ENCODE measurements around the gene PAK3. TPM values are rescaled to one million over a fixed set of nuclear protein-coding genes. Genes with fewer than 3 reads are reported as not detected.

PAK3 gene
- total and polyA plus RNA-seq, 2 of the 8 experiments (the other 6 are each of a cell fraction or from before 2014, with no cell fraction given): 0.80 to 7.2 TPM

DNA sequence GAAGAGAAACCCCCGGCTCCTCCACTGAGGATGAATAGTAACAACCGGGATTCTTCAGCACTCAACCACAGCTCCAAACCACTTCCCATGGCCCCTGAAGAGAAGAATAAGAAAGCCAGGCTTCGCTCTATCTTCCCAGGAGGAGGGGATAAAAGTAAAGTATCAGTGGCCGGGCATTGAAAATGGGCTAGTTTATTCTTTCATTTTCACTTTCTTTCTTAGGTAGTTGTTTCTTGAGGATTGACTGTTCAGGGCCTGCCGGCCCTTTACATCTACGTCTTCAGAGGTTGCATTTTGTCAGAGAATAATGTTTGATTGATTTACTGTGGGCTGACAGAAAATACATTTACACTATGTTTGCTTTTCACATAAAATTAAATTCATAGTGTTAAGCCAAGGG is 27.1 kb downstream of the PAK3 start:
- Histone ChIP-seq H3K4me2 (ENCODE audit: insufficient read depth in 1 of 2, low read depth in 2 of 2, low read length in 2 of 2) (no peak overlapping the region), H4K20me1 (replicated peaks in 1 of 2; ENCODE audit: control insufficient read depth in 1 of 2, insufficient read depth in 2 of 2, low read length in 2 of 2) (no peaks in the 10 kb centered on the region), H3K18ac (ENCODE audit: extremely low read depth, low read length) (no peak overlapping the region; the same call in 1 of the 2 replicates), H3K4ac (replicated peaks; ENCODE audit: insufficient read length, low read depth, low read length) (no peak overlapping the region), H2AK5ac (ENCODE audit: low read depth, low read length) (no peak overlapping the region), H2BK12ac (ENCODE audit: low read depth, low read length) (no peak overlapping the region), H3K56ac (replicated peaks; ENCODE audit: insufficient read length, low read depth, low read length) (no peak overlapping the region), H3K4me1 (replicated peaks in 1 of 4; ENCODE audit: control insufficient read depth in 3 of 4, insufficient read depth in 4 of 4, low read length in 3 of 4) (no peaks in the 10 kb centered on the region), H3K27me3 (replicated peaks in 1 of 4; ENCODE audit: control insufficient read depth in 3 of 4, extremely low read depth in 1 of 4, insufficient read depth in 3 of 4, low read length in 3 of 4) (no peaks in the 10 kb centered on the region), H3K36me3 (ENCODE audit: control insufficient read depth in 2 of 4, insufficient read depth in 4 of 4, low read length in 3 of 4) (peaks cover 0 to 25% (median 1%) of the 10 kb centered on the region in 4 experiments; a peak in 3 of 8 replicates), H3K23me2 (ENCODE audit: low read depth, low read length) (no peaks in the 10 kb centered on the region), H2BK20ac (ENCODE audit: low read length) (no peak overlapping the region), H3K9ac (replicated peaks in 1 of 4; ENCODE audit: extremely low read depth in 1 of 4, low read depth in 3 of 4, low read length in 3 of 4) (no peak overlapping the region), H4K91ac (replicated peaks; ENCODE audit: insufficient read length, low read length) (no peak overlapping the region), H2BK15ac (ENCODE audit: low read length) (no peak overlapping the region), H3K27ac (ENCODE audit: low read depth, low read length) (no peak overlapping the region), H3K4me3 (ENCODE audit: extremely low read depth in 1 of 4, insufficient read depth in 2 of 4, low read depth in 3 of 4, low read length in 4 of 4) (no peak overlapping the region), H3K79me2 (ENCODE audit: control insufficient read depth in 1 of 2, insufficient read depth in 2 of 2, low read length in 2 of 2) (no peaks in the 10 kb centered on the region), H4K5ac (ENCODE audit: insufficient read length, low read depth, low read length) (no peak overlapping the region), H2BK120ac (replicated peaks; ENCODE audit: low read depth, low read length) (no peak overlapping the region), H3K23ac (ENCODE audit: insufficient read length) (no peak overlapping the region), H2BK5ac (ENCODE audit: low read depth, low read length) (no peak overlapping the region), H2AFZ (ENCODE audit: low read length) (no peak overlapping the region), H3K79me1 (ENCODE audit: low read depth, low read length) (no peaks in the 10 kb centered on the region), H3K9me3 (ENCODE audit: insufficient read depth in 2 of 2, low read depth in 1 of 2, low read length in 1 of 2) (no peaks in the 10 kb centered on the region), H4K8ac (ENCODE audit: extremely low read depth, insufficient read depth, low read length) (no peak overlapping the region), H3K14ac (ENCODE audit: insufficient read length) (no peak overlapping the region)
- ChIA-PET POLR2A (ENCODE audit: partially characterized antibody) (no interaction called here), CTCF (ENCODE audit: partially characterized antibody) (no interaction called here)
- DNase-seq (ENCODE audit: low read depth in 1 of 2, low spot score in 2 of 2) (no peak), FAIRE-seq (no peak)
- TF ChIP-seq, protein P1, sequence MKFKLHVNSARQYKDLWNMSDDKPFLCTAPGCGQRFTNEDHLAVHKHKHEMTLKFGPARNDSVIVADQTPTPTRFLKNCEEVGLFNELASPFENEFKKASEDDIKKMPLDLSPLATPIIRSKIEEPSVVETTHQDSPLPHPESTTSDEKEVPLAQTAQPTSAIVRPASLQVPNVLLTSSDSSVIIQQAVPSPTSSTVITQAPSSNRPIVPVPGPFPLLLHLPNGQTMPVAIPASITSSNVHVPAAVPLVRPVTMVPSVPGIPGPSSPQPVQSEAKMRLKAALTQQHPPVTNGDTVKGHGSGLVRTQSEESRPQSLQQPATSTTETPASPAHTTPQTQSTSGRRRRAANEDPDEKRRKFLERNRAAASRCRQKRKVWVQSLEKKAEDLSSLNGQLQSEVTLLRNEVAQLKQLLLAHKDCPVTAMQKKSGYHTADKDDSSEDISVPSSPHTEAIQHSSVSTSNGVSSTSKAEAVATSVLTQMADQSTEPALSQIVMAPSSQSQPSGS (IDR thresholded peaks at IDR 0.05; ENCODE audit: low read length): no peak
- TF ChIP-seq BRCA1 (IDR thresholded peaks at IDR 0.05; ENCODE audit: low read depth, low read length) (no peak), BACH1 (IDR thresholded peaks at IDR 0.05; ENCODE audit: low read length) (no peak), SIRT6 (IDR thresholded peaks at IDR 0.05; ENCODE audit: low read length) (no peak), SRF (IDR thresholded peaks at IDR 0.05; ENCODE audit: low read depth, low read length) (no peak), HDAC6 (IDR thresholded peaks at IDR 0.05; ENCODE audit: low read depth, low read length) (no peak), CEBPB (IDR thresholded peaks at IDR 0.05; ENCODE audit: low read depth, low read length) (no peak), TAF1 (IDR thresholded peaks at IDR 0.05; ENCODE audit: low read depth, low read length) (no peak), CTBP2 (IDR thresholded peaks at IDR 0.05; ENCODE audit: borderline replicate concordance, insufficient read depth, insufficient read length, low read length) (no peak), KDM4A (IDR thresholded peaks at IDR 0.05; ENCODE audit: low read depth, low read length, severe bottlenecking) (no peak)
- TF ChIP-seq, protein P2, sequence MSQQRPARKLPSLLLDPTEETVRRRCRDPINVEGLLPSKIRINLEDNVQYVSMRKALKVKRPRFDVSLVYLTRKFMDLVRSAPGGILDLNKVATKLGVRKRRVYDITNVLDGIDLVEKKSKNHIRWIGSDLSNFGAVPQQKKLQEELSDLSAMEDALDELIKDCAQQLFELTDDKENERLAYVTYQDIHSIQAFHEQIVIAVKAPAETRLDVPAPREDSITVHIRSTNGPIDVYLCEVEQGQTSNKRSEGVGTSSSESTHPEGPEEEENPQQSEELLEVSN (IDR thresholded peaks at IDR 0.05): no peak
- TF ChIP-seq, protein P3, sequence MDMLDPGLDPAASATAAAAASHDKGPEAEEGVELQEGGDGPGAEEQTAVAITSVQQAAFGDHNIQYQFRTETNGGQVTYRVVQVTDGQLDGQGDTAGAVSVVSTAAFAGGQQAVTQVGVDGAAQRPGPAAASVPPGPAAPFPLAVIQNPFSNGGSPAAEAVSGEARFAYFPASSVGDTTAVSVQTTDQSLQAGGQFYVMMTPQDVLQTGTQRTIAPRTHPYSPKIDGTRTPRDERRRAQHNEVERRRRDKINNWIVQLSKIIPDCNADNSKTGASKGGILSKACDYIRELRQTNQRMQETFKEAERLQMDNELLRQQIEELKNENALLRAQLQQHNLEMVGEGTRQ (IDR thresholded peaks at IDR 0.05; ENCODE audit: low read length): no peak
- 100% methylated on average over 5 of the region's 6 CpGs; no CpG with 5 or more reads in 1 of the 2 experiments for WGBS, 2 experiments (ENCODE audit: extremely low coverage in 1 of 2, insufficient coverage in 1 of 2, insufficient read length in 1 of 2, insufficient replicate concordance in 2 of 2, low coverage in 1 of 2, low lambda C conversion rate in 2 of 2, missing lambda C conversion rate in 1 of 2)
